Fibroblast of skin of right quadriceps (primary cell): ENCODE data around the gene HLA-E.
"Not testable (repeated sequence)": the region's sequence is repeated elsewhere in the genome, so short reads cannot be mapped to it uniquely, and the experiment has no call there.

Source experiments
- DNase-seq: peaks from one replicate; pipeline ENCODE4 v3.0.0-alpha.2; 2013

HLA-E gene

GRCh38 chr6:30489081-30490025 is at the start of gene HLA-E:
TSS of gene HLA-E (plus strand) at chr6:30489509. CDS start at chr6:30489532, 23 bp downstream.
- DNase-seq = peak; percentile 99

GRCh38 chr6:30441171-30441570 is 48.1 kb upstream of the HLA-E start:
- no peak for DNase-seq

GRCh38 chr6:30443657-30444450 is 45.5 kb upstream of the HLA-E start:
- peak; percentile 8 for DNase-seq

- no peak for DNase-seq
Observed at GRCh38 chr6:30444451-30444742, 44.9 kb upstream of the HLA-E start.

GRCh38 chr6:30446259-30446658 is 43.0 kb upstream of the HLA-E start:
- no peak for DNase-seq

GRCh38 chr6:30447237-30447636 is 42.1 kb upstream of the HLA-E start:
- DNase-seq = no peak

- no peak for DNase-seq
Observed at GRCh38 chr6:30450548-30450908, 38.8 kb upstream of the HLA-E start.

- DNase-seq = peak; percentile 64
Observed at GRCh38 chr6:30450909-30451841, 38.1 kb upstream of the HLA-E start.

GRCh38 chr6:30452736-30453507 is 36.4 kb upstream of the HLA-E start:
- DNase-seq = no peak

- peak; percentile 77 for DNase-seq
Observed at GRCh38 chr6:30453508-30454116, 35.7 kb upstream of the HLA-E start.

GRCh38 chr6:30459145-30459544 is 30.2 kb upstream of the HLA-E start:
- no peak for DNase-seq

- DNase-seq = no peak
Observed at GRCh38 chr6:30461055-30461454, 28.3 kb upstream of the HLA-E start.

GRCh38 chr6:30462482-30462881 is 26.8 kb upstream of the HLA-E start:
- no peak for DNase-seq

GRCh38 chr6:30463242-30463641 is 26.1 kb upstream of the HLA-E start:
- DNase-seq = no peak

GRCh38 chr6:30463651-30464618 is 25.4 kb upstream of the HLA-E start:
- DNase-seq = peak; percentile 11

- DNase-seq = no peak
Observed at GRCh38 chr6:30465595-30466306, 23.6 kb upstream of the HLA-E start.

- no peak for DNase-seq
Observed at GRCh38 chr6:30470968-30471367, 18.3 kb upstream of the HLA-E start.

GRCh38 chr6:30475116-30475515 is 14.2 kb upstream of the HLA-E start:
- DNase-seq = not testable (repeated sequence)

- no peak for DNase-seq
Observed at GRCh38 chr6:30480536-30481156, 8.7 kb upstream of the HLA-E start.
